GM18499 (cell line): Measurements from ENCODE around the gene ZBTB48.

Experiments used
- ATAC-seq: cut with Tn5 transposase; IDR thresholded peaks from one replicate; pipeline ENCODE4 v1.9.1; 2021; ENCODE audit warnings: moderate number of reproducible peaks; ENCODE audit not compliant: insufficient read depth, unreplicated experiment

The ZBTB48 gene

DNA sequence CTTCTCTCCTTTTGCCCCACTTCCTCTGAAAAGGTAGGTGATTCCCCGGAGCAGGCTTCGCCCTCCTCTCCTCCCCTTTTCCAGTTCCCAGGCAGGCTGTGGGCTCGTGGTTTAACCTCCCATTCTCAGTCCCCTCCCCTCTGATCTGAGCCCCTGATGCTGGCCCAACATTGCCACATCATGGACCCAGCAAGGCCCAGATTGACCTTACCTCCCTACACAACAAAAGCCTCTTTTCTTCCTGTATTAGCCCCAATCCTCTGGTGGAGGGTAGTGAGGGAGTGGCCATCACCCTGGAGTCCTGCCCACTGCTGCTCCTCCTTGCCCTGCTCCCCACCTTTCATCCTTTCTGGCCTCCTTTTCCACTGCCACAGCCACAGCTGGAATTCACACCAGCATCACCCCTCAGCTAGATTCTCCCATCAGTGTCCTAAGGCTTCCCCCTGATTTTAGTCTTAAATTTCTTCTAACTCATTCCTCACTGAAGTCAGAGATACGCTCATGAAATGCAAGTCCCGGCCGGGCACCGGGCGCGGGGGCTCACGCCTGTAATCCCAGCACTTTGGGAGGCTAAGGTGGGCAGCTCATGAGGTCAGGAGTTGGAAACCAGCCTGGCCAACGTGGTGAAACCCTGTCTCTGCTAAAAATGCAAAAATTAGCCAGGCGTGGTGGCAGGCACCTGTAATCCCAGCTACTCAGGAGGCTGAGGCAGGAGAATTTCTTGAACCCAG is 7.0 kb upstream of the ZBTB48 start:
- ATAC-seq = no peak

DNA sequence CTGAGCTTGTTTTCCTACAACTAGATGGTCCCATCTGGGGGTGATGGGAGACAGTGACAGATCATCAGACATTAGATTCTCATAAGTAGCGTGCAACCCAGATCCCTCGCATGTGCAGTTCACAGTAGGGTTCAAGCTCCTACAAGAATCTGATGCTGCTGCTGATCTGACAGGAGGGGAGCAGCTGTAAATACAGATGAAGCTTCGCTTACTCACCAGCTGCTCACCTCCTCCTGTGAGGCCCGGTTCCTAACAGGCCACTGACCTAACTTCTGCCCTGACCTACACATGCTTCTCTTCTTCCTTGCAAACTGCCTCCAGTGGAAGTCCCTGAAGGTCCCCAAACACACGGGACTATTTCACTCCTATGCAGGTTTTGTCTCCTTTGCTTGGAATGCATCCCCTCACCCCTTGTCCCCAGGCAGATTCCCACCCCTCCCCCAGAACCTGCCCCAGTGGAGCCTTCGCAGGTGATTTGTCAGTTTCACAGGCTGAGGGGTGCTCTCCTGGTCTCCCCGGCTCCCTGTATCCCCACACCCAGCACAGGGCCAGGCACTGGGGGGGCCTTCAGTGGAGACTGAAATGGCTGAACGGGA is 5.7 kb upstream of the ZBTB48 start:
- ATAC-seq = no peak

GRCh38 chr1:6574818-6575217 is 5.0 kb upstream of the ZBTB48 start:
- no peak for ATAC-seq

DNA sequence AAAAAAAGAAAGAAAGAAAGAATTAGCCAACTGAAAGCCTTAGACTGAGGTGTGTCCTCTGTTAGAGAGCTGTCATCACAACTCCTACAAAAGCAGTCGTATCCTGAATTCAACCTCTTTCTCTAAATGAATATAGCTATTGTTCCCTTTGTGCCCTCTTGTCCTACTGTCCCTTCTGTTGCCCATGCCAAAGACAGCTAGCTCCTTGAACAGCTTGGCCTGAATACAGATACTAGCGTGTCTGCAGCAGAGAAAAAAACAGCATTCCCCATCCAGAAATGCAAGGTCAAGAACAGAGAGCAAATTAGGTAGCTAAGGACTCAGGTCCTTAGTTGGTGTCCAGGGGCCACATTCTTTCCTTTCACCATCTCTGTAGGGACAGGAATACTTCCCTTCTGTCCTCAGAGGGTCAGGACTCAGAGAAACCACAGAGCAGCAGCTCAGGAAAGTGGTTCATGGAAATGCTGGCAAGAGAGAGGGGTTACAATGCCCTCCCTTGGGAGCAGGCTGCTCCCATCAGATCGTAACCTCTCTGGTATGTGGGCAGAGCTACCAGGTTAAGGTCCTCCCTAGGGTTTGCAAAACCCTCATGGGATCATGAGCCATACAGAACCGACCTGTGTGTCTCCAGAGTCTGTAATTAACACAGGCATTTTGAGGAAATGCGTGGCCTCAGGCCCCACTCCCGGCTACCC is 1.8 kb upstream of the ZBTB48 start:
- ATAC-seq = no peak

DNA sequence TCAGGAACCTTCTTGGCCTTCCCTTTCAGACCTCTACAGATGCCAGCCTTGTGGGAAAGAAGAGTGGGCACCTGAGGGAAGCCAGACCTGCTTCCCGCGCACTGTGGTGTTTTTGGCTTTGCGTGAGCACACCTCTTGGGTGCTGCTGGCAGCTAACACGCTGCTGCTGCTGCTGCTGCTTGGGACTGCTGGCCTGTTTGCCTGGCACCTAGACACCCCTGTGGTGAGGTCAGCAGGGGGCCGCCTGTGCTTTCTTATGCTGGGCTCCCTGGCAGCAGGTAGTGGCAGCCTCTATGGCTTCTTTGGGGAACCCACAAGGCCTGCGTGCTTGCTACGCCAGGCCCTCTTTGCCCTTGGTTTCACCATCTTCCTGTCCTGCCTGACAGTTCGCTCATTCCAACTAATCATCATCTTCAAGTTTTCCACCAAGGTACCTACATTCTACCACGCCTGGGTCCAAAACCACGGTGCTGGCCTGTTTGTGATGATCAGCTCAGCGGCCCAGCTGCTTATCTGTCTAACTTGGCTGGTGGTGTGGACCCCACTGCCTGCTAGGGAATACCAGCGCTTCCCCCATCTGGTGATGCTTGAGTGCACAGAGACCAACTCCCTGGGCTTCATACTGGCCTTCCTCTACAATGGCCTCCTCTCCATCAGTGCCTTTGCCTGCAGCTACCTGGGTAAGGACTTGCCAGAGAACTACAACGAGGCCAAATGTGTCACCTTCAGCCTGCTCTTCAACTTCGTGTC is 995 bp upstream of the ZBTB48 start:
- ATAC-seq = no peak

GRCh38 chr1:6580119-6580592 is 362 bp downstream of the ZBTB48 start:
- ATAC-seq = no peak

GRCh38 chr1:6580593-6581409 is 1.0 kb downstream of the ZBTB48 start:
- no peak for ATAC-seq

DNA sequence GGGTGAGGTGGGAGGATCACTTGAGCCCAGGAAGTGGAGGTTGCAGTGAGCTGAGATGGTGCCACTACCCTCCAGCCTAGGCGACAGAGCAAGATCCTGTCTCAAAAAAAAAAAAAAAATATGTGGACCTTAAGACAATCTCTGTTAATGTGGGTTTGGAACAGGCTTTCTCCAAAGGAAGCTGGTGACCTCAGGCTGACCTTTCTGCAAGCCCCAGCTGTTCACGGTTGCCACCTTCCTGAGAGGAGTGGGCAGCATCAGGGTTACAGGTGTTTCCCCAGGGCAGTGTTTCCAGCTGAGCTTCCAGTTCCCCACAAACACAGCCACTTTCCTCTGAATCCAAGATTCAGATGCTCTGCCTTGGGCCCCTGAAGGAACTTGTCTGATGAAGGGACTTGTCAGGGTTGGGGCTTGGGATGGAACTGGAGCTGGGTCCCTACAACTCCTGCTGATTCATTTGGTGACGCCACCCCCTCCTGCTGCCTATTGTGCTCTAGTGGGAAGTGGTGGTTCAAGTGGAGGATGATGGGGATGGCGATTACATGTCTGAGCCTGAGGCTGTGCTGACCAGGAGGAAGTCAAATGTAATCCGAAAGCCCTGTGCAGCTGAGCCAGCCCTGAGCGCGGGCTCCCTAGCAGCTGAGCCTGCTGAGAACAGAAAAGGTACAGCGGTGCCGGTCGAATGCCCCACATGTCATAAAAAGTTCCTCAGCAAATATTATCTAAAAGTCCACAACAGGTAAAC is 1.9 kb downstream of the ZBTB48 start:
- ATAC-seq = no peak

GRCh38 chr1:6582370-6582769 is 2.6 kb downstream of the ZBTB48 start:
- ATAC-seq = no peak

DNA sequence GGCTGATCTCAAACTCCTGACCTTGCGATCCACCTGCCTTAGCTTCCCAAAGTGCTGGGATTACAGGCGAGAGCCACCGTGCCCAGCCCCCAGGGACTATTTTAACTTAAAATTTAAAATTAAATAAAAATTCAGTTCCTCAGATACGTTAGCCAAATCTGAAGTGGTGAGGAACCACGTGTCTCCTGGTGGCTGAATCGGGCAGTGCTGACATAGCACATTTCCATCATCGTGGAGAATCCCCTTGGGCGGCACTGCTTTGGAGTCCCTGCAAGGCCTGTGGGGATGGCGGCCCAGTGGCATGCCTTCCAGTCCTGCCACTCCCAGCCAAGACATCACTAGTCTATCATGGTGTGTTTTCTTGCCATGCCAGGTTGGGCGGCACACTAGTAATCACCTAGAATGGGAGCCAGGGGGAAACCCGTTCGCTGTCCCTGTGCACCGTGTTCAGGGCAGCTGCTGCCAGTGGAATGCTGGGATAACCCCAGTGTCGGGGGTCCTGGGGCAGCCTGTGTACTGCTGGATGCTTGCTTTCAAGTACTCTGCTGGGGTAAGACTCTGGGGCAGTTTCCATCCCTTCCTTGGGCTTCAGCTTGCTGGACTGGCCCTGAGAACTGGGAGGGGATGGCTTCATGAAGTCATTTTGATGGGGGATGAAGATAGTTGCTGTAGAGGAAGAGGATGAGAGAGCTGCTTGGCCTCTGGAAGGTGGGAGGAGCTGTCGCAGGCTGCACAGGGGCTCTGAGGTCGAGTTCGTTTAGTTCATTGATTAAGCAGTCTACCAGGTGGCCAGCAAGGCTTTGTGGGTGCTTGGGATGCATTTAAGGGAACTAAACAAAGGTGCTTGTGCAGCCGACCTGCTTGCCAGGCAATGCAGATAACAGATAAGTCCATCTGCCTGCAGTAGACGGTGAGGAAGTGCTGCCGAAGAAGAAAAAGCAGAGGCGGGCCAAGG is 4.6 kb downstream of the ZBTB48 start:
- ATAC-seq = no peak

DNA sequence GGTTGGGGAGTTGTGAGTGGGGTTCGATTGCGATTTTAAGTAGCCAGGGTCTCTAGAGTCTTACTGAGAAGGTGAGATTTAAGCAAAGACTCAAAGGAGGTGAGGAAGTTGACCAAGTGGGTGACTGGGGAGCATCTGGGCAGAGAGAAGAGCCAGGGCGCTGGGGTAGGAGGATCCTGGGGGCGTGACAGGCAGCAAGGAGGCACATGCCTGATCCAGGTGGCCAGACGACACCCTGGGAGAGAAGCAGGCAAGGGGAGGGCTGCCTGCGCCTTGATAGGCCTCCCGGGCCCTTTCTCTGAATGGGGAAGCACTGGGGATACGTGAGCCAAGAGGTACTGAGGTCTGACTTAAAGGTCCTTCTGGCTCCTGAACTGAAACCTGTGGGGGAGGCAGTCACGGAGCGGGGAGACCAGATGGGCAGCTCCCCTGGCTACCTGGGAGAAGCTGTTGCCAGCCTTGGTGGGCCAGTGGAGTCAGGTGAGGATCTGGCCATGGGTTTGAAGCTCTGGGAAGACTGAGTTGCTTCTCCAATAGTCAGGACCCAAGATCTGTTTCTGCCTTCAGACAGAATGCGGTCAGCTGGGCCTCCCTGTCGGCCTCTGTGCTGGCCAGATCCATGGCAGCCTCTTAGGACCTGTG is 5.4 kb downstream of the ZBTB48 start:
- no peak for ATAC-seq

DNA sequence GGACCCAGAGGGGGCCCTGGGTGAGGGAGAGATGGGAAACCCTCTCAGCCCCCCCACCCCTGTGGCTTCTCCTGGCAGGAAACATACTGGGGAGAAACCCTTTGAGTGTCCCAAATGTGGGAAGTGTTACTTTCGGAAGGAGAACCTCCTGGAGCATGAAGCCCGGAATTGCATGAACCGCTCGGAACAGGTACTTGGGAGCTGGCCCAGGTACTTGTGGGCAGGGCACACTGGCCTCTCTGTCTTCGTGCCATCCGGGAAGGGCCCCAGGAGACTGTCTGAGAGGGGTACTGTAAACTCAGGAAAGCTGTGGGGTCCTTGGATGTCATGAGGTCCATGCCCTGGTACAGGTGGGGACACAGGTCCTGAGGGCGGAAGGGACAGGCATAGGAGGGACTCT is 6.0 kb downstream of the ZBTB48 start:
- no peak for ATAC-seq

DNA sequence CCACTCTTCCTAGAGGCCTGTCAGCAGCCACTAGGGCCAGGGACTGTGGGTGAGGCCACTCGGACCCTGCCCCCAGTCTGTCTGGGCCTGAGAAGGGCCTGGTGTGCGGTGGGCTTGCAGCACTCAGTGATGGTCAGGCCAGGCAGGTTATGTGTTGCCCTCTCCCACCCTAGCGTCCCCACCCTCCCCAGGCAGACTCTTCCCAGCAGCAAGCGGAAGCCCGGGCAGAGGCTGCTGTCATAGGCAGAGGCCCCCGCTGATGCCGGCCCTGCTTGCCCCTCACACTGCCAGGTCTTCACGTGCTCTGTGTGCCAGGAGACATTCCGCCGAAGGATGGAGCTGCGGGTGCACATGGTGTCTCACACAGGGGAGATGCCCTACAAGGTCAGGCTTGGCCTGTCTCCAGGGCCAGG is 6.6 kb downstream of the ZBTB48 start:
- no peak for ATAC-seq

DNA sequence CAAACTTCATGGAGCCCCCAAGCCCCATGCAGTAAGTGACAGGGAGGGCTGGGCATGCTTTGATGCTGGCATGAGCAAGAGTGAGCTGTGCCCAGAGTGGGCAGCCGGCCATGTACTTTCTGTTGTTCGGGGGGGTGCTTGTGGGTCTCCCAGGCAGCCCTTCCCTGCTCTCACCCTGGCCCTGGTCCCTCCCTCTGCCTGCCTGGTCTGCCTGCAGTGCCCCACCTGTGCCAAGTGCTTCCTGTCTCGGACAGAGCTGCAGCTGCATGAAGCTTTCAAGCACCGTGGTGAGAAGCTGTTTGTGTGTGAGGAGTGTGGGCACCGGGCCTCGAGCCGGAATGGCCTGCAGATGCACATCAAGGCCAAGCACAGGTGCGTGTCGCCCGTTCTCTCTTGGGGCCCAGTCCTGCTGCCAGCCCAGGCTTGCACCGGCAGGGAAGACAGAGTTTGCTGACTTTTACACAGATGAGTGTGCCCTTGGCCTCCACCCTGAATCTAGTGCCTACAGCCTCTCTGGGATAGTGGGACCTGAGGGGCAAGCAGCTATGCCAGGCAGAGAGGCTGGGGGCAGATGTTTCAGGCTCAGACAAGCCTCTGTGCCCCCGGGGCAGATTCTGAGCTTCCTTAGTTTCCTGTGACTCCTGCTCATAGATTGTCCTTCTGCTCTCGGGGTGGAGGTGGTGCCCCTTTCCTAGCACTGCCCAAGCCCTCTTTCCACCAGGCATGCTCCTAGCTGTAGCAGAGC is 7.6 kb downstream of the ZBTB48 start:
- ATAC-seq = no peak

GRCh38 chr1:6588128-6588892 is 8.5 kb downstream of the ZBTB48 start:
- ATAC-seq = no peak

- ATAC-seq = no peak
These were observed 9.2 kb downstream of the ZBTB48 start for GRCh38 chr1:6588893-6589520.
